OCI-LY3 (cell line): Measurements from ENCODE around the gene NT5C3A.
"Not testable (repeated sequence)": the region's sequence is repeated elsewhere in the genome, so short reads cannot be mapped to it uniquely, and the experiment has no call there.

ENCODE experiments used
- CTCF ChIP-seq: fragments of 200-600, 300-600 bp; sonication (generic); IDR thresholded peaks from 2 replicates; pipeline ENCODE4 v1.5.1; 2014; ENCODE audit warnings: antibody characterized with exemption, low read length, low read depth
- EZH2phosphoT487 ChIP-seq: fragments of 200-600 bp; shearing (Covaris generic); IDR thresholded peaks from 2 replicates; pipeline ENCODE4 v1.6.1; 2018; ENCODE audit warnings: antibody characterized with exemption, mixed run types, low read depth

GRCh38 chr7:32998361-32999171, 64.0 kb downstream of the NT5C3A start:
- TF ChIP-seq CTCF, EZH2phosphoT487: not testable (repeated sequence)
